ENCODE measurements around the gene TLE6. TPM values are rescaled to one million over a fixed set of nuclear protein-coding genes. Genes with fewer than 3 reads are reported as not detected.
A peak's percentile ranks its signal among the peaks of the same experiment; 100 is the strongest.

Gene TLE6
- total and polyA plus RNA-seq, 10 of the 15 experiments (the other 5 are each of a cell fraction or from before 2014, with no cell fraction given): 2.7 to 13.8 (median 6.4) TPM

- Histone ChIP-seq H3K27ac (ENCODE audit: control insufficient read depth, insufficient read depth) (peak overlapping the region; percentile 71), H4K20me1 (ENCODE audit: control insufficient read depth, insufficient read depth) (no peaks in the 10 kb centered on the region), H3K36me3 (ENCODE audit: control insufficient read depth in 2 of 2, insufficient read depth in 2 of 2, low read length in 1 of 2) (no peaks in the 10 kb centered on the region), H3K79me2 (ENCODE audit: control insufficient read depth, insufficient read depth, low read length) (no peaks in the 10 kb centered on the region), H2AFZ (ENCODE audit: control insufficient read depth, low read depth, low read length) (peak overlapping the region; percentile 89), H3K4me3 (peak overlapping the region; percentile 90), H3K4me1 (ENCODE audit: control insufficient read depth, insufficient read depth, low read length) (peaks cover 16% of the 10 kb centered on the region), H3K27me3 (replicated peaks in 1 of 2; ENCODE audit: control insufficient read depth in 2 of 2, insufficient read depth in 2 of 2, low read length in 1 of 2) (no peaks in the 10 kb centered on the region; a peak in 1 of 4 replicates), H3K9ac (ENCODE audit: control insufficient read depth, insufficient read depth, low read length) (peak overlapping the region; percentile 94), H3K4me2 (ENCODE audit: control insufficient read depth, insufficient read depth) (peak overlapping the region; percentile 97), H3K9me3 (replicated peaks; ENCODE audit: control insufficient read depth, insufficient read depth, low read length) (no peaks in the 10 kb centered on the region)
- intact Hi-C loops (cut with micrococcal nuclease; ENCODE audit: unreplicated experiment): no loop called here
- ChIA-PET POLR2A (interaction anchor here (0.6 to 2.6 kb wide), 15 partner anchors 10 to 727 kb away, joined by 3 to 13 read pairs (median 5); partner anchors contain the start of genes GNA15, MRPL54, SGTA and TLE6), CTCF (interaction anchor here (0.5 to 3.4 kb wide), 17 partner anchors 14 to 1756 kb away, joined by 3 to 18 read pairs (median 4); partner anchors contain the start of gene FEM1A), SMC1A (ENCODE audit: uncharacterized antibody, unreplicated experiment) (interaction anchor here (0.7 to 2.3 kb wide), 9 partner anchors 25 to 450 kb away, joined by 3 to 12 read pairs (median 4); partner anchors contain the start of genes SGTA and TLE6), RAD21 (ENCODE audit: unreplicated experiment) (interaction anchor here (0.6 to 2.5 kb wide), 16 partner anchors 17 to 727 kb away, joined by 3 to 15 read pairs (median 4); partner anchors contain the start of genes LMNB2, MRPL54, TLE5 and TLE6)
- DNase-seq (ENCODE audit: low read depth, low spot score) (peak; percentile 98), FAIRE-seq (peak; percentile 99), ATAC-seq (peak; percentile 95)
- in situ Hi-C loops (cut with MboI): no loop called here
- WGBS (ENCODE audit: insufficient coverage, insufficient replicate concordance, low lambda C conversion rate, missing lambda C conversion rate): under 1% methylated on average over 28 of the region's 29 CpGs
- no TSS peak for BruUV-seq (replicated peaks)
- TF ChIP-seq REST (IDR thresholded peaks at IDR 0.05; ENCODE audit: low read depth, low read length): no peak
- TF ChIP-seq NR2C2 (IDR thresholded peaks at IDR 0.05; ENCODE audit: borderline replicate concordance, control insufficient read depth, insufficient read length, low read depth): no peak
- TF ChIP-seq, protein P1, sequence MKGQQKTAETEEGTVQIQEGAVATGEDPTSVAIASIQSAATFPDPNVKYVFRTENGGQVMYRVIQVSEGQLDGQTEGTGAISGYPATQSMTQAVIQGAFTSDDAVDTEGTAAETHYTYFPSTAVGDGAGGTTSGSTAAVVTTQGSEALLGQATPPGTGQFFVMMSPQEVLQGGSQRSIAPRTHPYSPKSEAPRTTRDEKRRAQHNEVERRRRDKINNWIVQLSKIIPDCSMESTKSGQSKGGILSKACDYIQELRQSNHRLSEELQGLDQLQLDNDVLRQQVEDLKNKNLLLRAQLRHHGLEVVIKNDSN (IDR thresholded peaks at IDR 0.05; ENCODE audit: borderline replicate concordance, extremely low read length, insufficient read depth, low read depth, low read length): peak; percentile 63
- peak; percentile 98; the same call in 1 of the 2 replicates for TF ChIP-seq WRNIP1 (IDR thresholded peaks at IDR 0.05; ENCODE audit: borderline replicate concordance, low read depth, low read length)
- TF ChIP-seq, protein P2, sequence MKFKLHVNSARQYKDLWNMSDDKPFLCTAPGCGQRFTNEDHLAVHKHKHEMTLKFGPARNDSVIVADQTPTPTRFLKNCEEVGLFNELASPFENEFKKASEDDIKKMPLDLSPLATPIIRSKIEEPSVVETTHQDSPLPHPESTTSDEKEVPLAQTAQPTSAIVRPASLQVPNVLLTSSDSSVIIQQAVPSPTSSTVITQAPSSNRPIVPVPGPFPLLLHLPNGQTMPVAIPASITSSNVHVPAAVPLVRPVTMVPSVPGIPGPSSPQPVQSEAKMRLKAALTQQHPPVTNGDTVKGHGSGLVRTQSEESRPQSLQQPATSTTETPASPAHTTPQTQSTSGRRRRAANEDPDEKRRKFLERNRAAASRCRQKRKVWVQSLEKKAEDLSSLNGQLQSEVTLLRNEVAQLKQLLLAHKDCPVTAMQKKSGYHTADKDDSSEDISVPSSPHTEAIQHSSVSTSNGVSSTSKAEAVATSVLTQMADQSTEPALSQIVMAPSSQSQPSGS (IDR thresholded peaks at IDR 0.05; ENCODE audit: low read length): no peak
- 0 out of 2 replicates have a peak, but pooled peaks have one; percentile 10 for TF ChIP-seq MLLT1 (IDR thresholded peaks at IDR 0.05)
- TF ChIP-seq NBN (IDR thresholded peaks at IDR 0.05): peak; percentile 100
- TF ChIP-seq BCL11A (IDR thresholded peaks at IDR 0.05; ENCODE audit: low read depth, low read length): no peak
- peak; percentile 81 for TF ChIP-seq FOS (IDR thresholded peaks at IDR 0.05; ENCODE audit: borderline replicate concordance, extremely low read depth, insufficient read length)
- peak; percentile 99 for TF ChIP-seq ATF7 (IDR thresholded peaks at IDR 0.05; ENCODE audit: low read depth)
- TF ChIP-seq SP1 (IDR thresholded peaks at IDR 0.05; ENCODE audit: low read depth, low read length): peak; percentile 97
- TF ChIP-seq EED (IDR thresholded peaks at IDR 0.05; ENCODE audit: low read depth): no peak
- TF ChIP-seq MEF2B (IDR thresholded peaks at IDR 0.05; ENCODE audit: partially characterized antibody, poor library complexity, severe bottlenecking): peak; percentile 36
- TF ChIP-seq GATAD2B (conservative IDR thresholded peaks at IDR 0.05; ENCODE audit: low read depth): peak; percentile 11; the same call in 1 of the 2 replicates
- TF ChIP-seq USF2 (IDR thresholded peaks at IDR 0.05; ENCODE audit: borderline replicate concordance, low read depth, low read length): peak; percentile 36
Observed at GRCh38 chr19:3035542-3036118, 58.3 kb downstream of the TLE6 start.

Measured in GM12878 (cell line).